NOMO-1 treated with DMSO at 0.1 percent for 48 hours (cell line): ENCODE measurements around the gene SCN2B.

Experiments used
- DNase-seq: peaks from one replicate; lab custom pipeline; 2025; ENCODE audit not compliant: unreplicated experiment; lab: John Stamatoyannopoulos, UW

SCN2B gene

GRCh38 chr11:118136341-118136740 is 40.1 kb downstream of the SCN2B start:
- DNase-seq = no peak

- no peak for DNase-seq
Measured at GRCh38 chr11:118135796-118136165, 40.7 kb downstream of the SCN2B start.

- DNase-seq = no peak
Measured at GRCh38 chr11:118135051-118135795, 41.2 kb downstream of the SCN2B start.

- DNase-seq = no peak
Measured at GRCh38 chr11:118133816-118134215, 42.6 kb downstream of the SCN2B start.

- DNase-seq = no peak
Measured at GRCh38 chr11:118132385-118133151, 43.9 kb downstream of the SCN2B start.

- no peak for DNase-seq
Measured at GRCh38 chr11:118129471-118130172, 46.8 kb downstream of the SCN2B start.

GRCh38 chr11:118128721-118129470 is 47.5 kb downstream of the SCN2B start:
- peak; percentile 54 for DNase-seq

GRCh38 chr11:118128310-118128709 is 48.1 kb downstream of the SCN2B start:
- DNase-seq = no peak

GRCh38 chr11:118126082-118126838 is 50.2 kb downstream of the SCN2B start:
- no peak for DNase-seq

- no peak for DNase-seq
Measured at GRCh38 chr11:118124929-118125535, 51.4 kb downstream of the SCN2B start.

GRCh38 chr11:118120793-118121192 is 55.6 kb downstream of the SCN2B start:
- no peak for DNase-seq

- DNase-seq = no peak
Measured at GRCh38 chr11:118117790-118118601, 58.4 kb downstream of the SCN2B start.

GRCh38 chr11:118115048-118115447 is 61.4 kb downstream of the SCN2B start:
- DNase-seq = no peak

- DNase-seq = no peak
Measured at GRCh38 chr11:118114266-118114665, 62.2 kb downstream of the SCN2B start.

GRCh38 chr11:118112711-118113430 is 63.6 kb downstream of the SCN2B start:
- no peak for DNase-seq
